ENCODE results near the gene EIF2S1.

EIF2S1 gene

GRCh38 chr14:67371247-67372148 is 11.4 kb downstream of the EIF2S1 start:
- no peaks in the 10 kb centered on the region for H3K4me1 ChIP-seq (ENCODE audit: control insufficient read depth in 1 of 2, insufficient read depth in 2 of 2, low read length in 2 of 2)
- H3K9ac ChIP-seq (ENCODE audit: low read depth in 1 of 2, low read length in 2 of 2): no peak overlapping the region
- no peaks in the 10 kb centered on the region for H3K27me3 ChIP-seq (ENCODE audit: control insufficient read depth in 1 of 2, insufficient read depth in 2 of 2, low read length in 2 of 2)
- no peak overlapping the region for H3K4me3 ChIP-seq (ENCODE audit: low read depth in 1 of 2, low read length in 2 of 2)
- H3K27ac ChIP-seq (ENCODE audit: low read depth, low read length): no peak overlapping the region
- H3K9me3 ChIP-seq (ENCODE audit: control insufficient read depth in 1 of 2, low read length in 2 of 2): no peaks in the 10 kb centered on the region
- peaks cover 21 to 67% of the 10 kb centered on the region in 2 donors for H3K36me3 ChIP-seq (ENCODE audit: control insufficient read depth in 1 of 2, insufficient read depth in 2 of 2, low read length in 2 of 2)

GRCh38 chr14:67372833-67373232 is 12.7 kb downstream of the EIF2S1 start:
- H3K9me3 ChIP-seq (ENCODE audit: control insufficient read depth in 1 of 2, low read length in 2 of 2): no peaks in the 10 kb centered on the region
- H3K9ac ChIP-seq (ENCODE audit: low read depth in 1 of 2, low read length in 2 of 2): no peak overlapping the region
- peaks cover 22 to 68% of the 10 kb centered on the region in 2 donors for H3K36me3 ChIP-seq (ENCODE audit: control insufficient read depth in 1 of 2, insufficient read depth in 2 of 2, low read length in 2 of 2)
- H3K27ac ChIP-seq (ENCODE audit: low read depth, low read length): no peak overlapping the region
- H3K27me3 ChIP-seq (ENCODE audit: control insufficient read depth in 1 of 2, insufficient read depth in 2 of 2, low read length in 2 of 2): no peaks in the 10 kb centered on the region
- H3K4me1 ChIP-seq (ENCODE audit: control insufficient read depth in 1 of 2, insufficient read depth in 2 of 2, low read length in 2 of 2): no peaks in the 10 kb centered on the region
- H3K4me3 ChIP-seq (ENCODE audit: low read depth in 1 of 2, low read length in 2 of 2): no peak overlapping the region

- Histone ChIP-seq H3K4me1 (ENCODE audit: control insufficient read depth in 1 of 2, insufficient read depth in 2 of 2, low read length in 2 of 2) (no peaks in the 10 kb centered on the region), H3K9ac (ENCODE audit: low read depth in 1 of 2, low read length in 2 of 2) (no peak overlapping the region), H3K36me3 (ENCODE audit: control insufficient read depth in 1 of 2, insufficient read depth in 2 of 2, low read length in 2 of 2) (peaks cover 18 to 67% of the 10 kb centered on the region in 2 donors), H3K27me3 (ENCODE audit: control insufficient read depth in 1 of 2, insufficient read depth in 2 of 2, low read length in 2 of 2) (no peaks in the 10 kb centered on the region), H3K27ac (ENCODE audit: low read depth, low read length) (no peak overlapping the region), H3K9me3 (ENCODE audit: control insufficient read depth in 1 of 2, low read length in 2 of 2) (no peaks in the 10 kb centered on the region), H3K4me3 (ENCODE audit: low read depth in 1 of 2, low read length in 2 of 2) (no peak overlapping the region)
Measured at GRCh38 chr14:67373347-67373746, 13.2 kb downstream of the EIF2S1 start.

GRCh38 chr14:67377916-67378315 is 17.8 kb downstream of the EIF2S1 start:
- Histone ChIP-seq H3K9me3 (ENCODE audit: control insufficient read depth in 1 of 2, low read length in 2 of 2) (no peaks in the 10 kb centered on the region), H3K4me1 (ENCODE audit: control insufficient read depth in 1 of 2, insufficient read depth in 2 of 2, low read length in 2 of 2) (no peaks in the 10 kb centered on the region), H3K27me3 (ENCODE audit: control insufficient read depth in 1 of 2, insufficient read depth in 2 of 2, low read length in 2 of 2) (no peaks in the 10 kb centered on the region), H3K4me3 (ENCODE audit: low read depth in 1 of 2, low read length in 2 of 2) (no peak overlapping the region), H3K9ac (ENCODE audit: low read depth in 1 of 2, low read length in 2 of 2) (no peak overlapping the region), H3K27ac (ENCODE audit: low read depth, low read length) (no peak overlapping the region), H3K36me3 (ENCODE audit: control insufficient read depth in 1 of 2, insufficient read depth in 2 of 2, low read length in 2 of 2) (peaks cover 38 to 86% of the 10 kb centered on the region in 2 donors)

- no peak overlapping the region for H3K27ac ChIP-seq (ENCODE audit: low read depth, low read length)
- H3K9me3 ChIP-seq (ENCODE audit: control insufficient read depth in 1 of 2, low read length in 2 of 2): no peaks in the 10 kb centered on the region
Measured at GRCh38 chr14:67385120-67385519, 25.0 kb downstream of the EIF2S1 start.

GRCh38 chr14:67385618-67386017 is 25.5 kb downstream of the EIF2S1 start:
- Histone ChIP-seq H3K36me3 (ENCODE audit: control insufficient read depth in 1 of 2, insufficient read depth in 2 of 2, low read length in 2 of 2) (peaks cover 67 to 93% of the 10 kb centered on the region in 2 donors), H3K9me3 (ENCODE audit: control insufficient read depth in 1 of 2, low read length in 2 of 2) (no peaks in the 10 kb centered on the region), H3K4me3 (ENCODE audit: low read depth in 1 of 2, low read length in 2 of 2) (no peak overlapping the region), H3K9ac (ENCODE audit: low read depth in 1 of 2, low read length in 2 of 2) (no peak overlapping the region), H3K27ac (ENCODE audit: low read depth, low read length) (no peak overlapping the region), H3K4me1 (ENCODE audit: control insufficient read depth in 1 of 2, insufficient read depth in 2 of 2, low read length in 2 of 2) (no peaks in the 10 kb centered on the region), H3K27me3 (ENCODE audit: control insufficient read depth in 1 of 2, insufficient read depth in 2 of 2, low read length in 2 of 2) (no peaks in the 10 kb centered on the region)

More at GRCh38 chr14:67385120-67385519, 25.0 kb downstream of the EIF2S1 start:
- Histone ChIP-seq H3K9ac (ENCODE audit: low read depth in 1 of 2, low read length in 2 of 2) (no peak overlapping the region), H3K36me3 (ENCODE audit: control insufficient read depth in 1 of 2, insufficient read depth in 2 of 2, low read length in 2 of 2) (peaks cover 62 to 91% of the 10 kb centered on the region in 2 donors), H3K4me3 (ENCODE audit: low read depth in 1 of 2, low read length in 2 of 2) (no peak overlapping the region), H3K27me3 (ENCODE audit: control insufficient read depth in 1 of 2, insufficient read depth in 2 of 2, low read length in 2 of 2) (no peaks in the 10 kb centered on the region), H3K4me1 (ENCODE audit: control insufficient read depth in 1 of 2, insufficient read depth in 2 of 2, low read length in 2 of 2) (no peaks in the 10 kb centered on the region)

GRCh38 chr14:67387195-67387594 is 27.1 kb downstream of the EIF2S1 start:
- no peak overlapping the region for H3K4me3 ChIP-seq (ENCODE audit: low read depth in 1 of 2, low read length in 2 of 2)
- H3K27ac ChIP-seq (ENCODE audit: low read depth, low read length): no peak overlapping the region
- H3K36me3 ChIP-seq (ENCODE audit: control insufficient read depth in 1 of 2, insufficient read depth in 2 of 2, low read length in 2 of 2): peaks cover 62 to 94% of the 10 kb centered on the region in 2 donors
- no peaks in the 10 kb centered on the region for H3K27me3 ChIP-seq (ENCODE audit: control insufficient read depth in 1 of 2, insufficient read depth in 2 of 2, low read length in 2 of 2)
- H3K9me3 ChIP-seq (ENCODE audit: control insufficient read depth in 1 of 2, low read length in 2 of 2): no peaks in the 10 kb centered on the region
- no peaks in the 10 kb centered on the region for H3K4me1 ChIP-seq (ENCODE audit: control insufficient read depth in 1 of 2, insufficient read depth in 2 of 2, low read length in 2 of 2)
- H3K9ac ChIP-seq (ENCODE audit: low read depth in 1 of 2, low read length in 2 of 2): no peak overlapping the region

- Histone ChIP-seq H3K4me1 (ENCODE audit: control insufficient read depth in 1 of 2, insufficient read depth in 2 of 2, low read length in 2 of 2) (no peaks in the 10 kb centered on the region), H3K9ac (ENCODE audit: low read depth in 1 of 2, low read length in 2 of 2) (no peak overlapping the region), H3K4me3 (ENCODE audit: low read depth in 1 of 2, low read length in 2 of 2) (no peak overlapping the region), H3K27ac (ENCODE audit: low read depth, low read length) (no peak overlapping the region), H3K9me3 (ENCODE audit: control insufficient read depth in 1 of 2, low read length in 2 of 2) (no peaks in the 10 kb centered on the region), H3K27me3 (ENCODE audit: control insufficient read depth in 1 of 2, insufficient read depth in 2 of 2, low read length in 2 of 2) (no peaks in the 10 kb centered on the region), H3K36me3 (ENCODE audit: control insufficient read depth in 1 of 2, insufficient read depth in 2 of 2, low read length in 2 of 2) (peaks cover 54 to 93% of the 10 kb centered on the region in 2 donors)
Measured at GRCh38 chr14:67389275-67389674, 29.1 kb downstream of the EIF2S1 start.

- no peaks in the 10 kb centered on the region for H3K9me3 ChIP-seq (ENCODE audit: control insufficient read depth in 1 of 2, low read length in 2 of 2)
- no peak overlapping the region for H3K9ac ChIP-seq (ENCODE audit: low read depth in 1 of 2, low read length in 2 of 2)
- no peaks in the 10 kb centered on the region for H3K4me1 ChIP-seq (ENCODE audit: control insufficient read depth in 1 of 2, insufficient read depth in 2 of 2, low read length in 2 of 2)
- H3K27me3 ChIP-seq (ENCODE audit: control insufficient read depth in 1 of 2, insufficient read depth in 2 of 2, low read length in 2 of 2): no peaks in the 10 kb centered on the region
- H3K4me3 ChIP-seq (ENCODE audit: low read depth in 1 of 2, low read length in 2 of 2): no peak overlapping the region
- no peak overlapping the region for H3K27ac ChIP-seq (ENCODE audit: low read depth, low read length)
- H3K36me3 ChIP-seq (ENCODE audit: control insufficient read depth in 1 of 2, insufficient read depth in 2 of 2, low read length in 2 of 2): peaks cover 50 to 93% of the 10 kb centered on the region in 2 donors
Measured at GRCh38 chr14:67389811-67390534, 29.8 kb downstream of the EIF2S1 start.

- H3K4me3 ChIP-seq (ENCODE audit: low read depth in 1 of 2, low read length in 2 of 2): no peak overlapping the region
- H3K27ac ChIP-seq (ENCODE audit: low read depth, low read length): no peak overlapping the region
- H3K27me3 ChIP-seq (ENCODE audit: control insufficient read depth in 1 of 2, insufficient read depth in 2 of 2, low read length in 2 of 2): no peaks in the 10 kb centered on the region
- H3K9me3 ChIP-seq (ENCODE audit: control insufficient read depth in 1 of 2, low read length in 2 of 2): no peaks in the 10 kb centered on the region
- H3K4me1 ChIP-seq (ENCODE audit: control insufficient read depth in 1 of 2, insufficient read depth in 2 of 2, low read length in 2 of 2): no peaks in the 10 kb centered on the region
- peaks cover 46 to 93% of the 10 kb centered on the region in 2 donors for H3K36me3 ChIP-seq (ENCODE audit: control insufficient read depth in 1 of 2, insufficient read depth in 2 of 2, low read length in 2 of 2)
- no peak overlapping the region for H3K9ac ChIP-seq (ENCODE audit: low read depth in 1 of 2, low read length in 2 of 2)
Measured at GRCh38 chr14:67391268-67391667, 31.1 kb downstream of the EIF2S1 start.

Data from duodenal mucosa (tissue), 2 donors.